GM21737 (cell line): Measurements from ENCODE around the gene THAP3.
"Not testable (repeated sequence)": the region's sequence is repeated elsewhere in the genome, so short reads cannot be mapped to it uniquely, and the experiment has no call there.

Experiments used
- ATAC-seq: cut with Tn5 transposase; IDR thresholded peaks from one replicate; pipeline ENCODE4 v1.9.1; 2021; ENCODE audit warnings: mild to moderate bottlenecking, moderate library complexity; ENCODE audit not compliant: unreplicated experiment

The THAP3 gene

GRCh38 chr1:6632588-6633514 is 8.2 kb downstream of the THAP3 start:
- no peak for ATAC-seq

GRCh38 chr1:6634371-6635052 is 9.8 kb downstream of the THAP3 start:
- no peak for ATAC-seq

- ATAC-seq, result no peak
These were observed 10.7 kb downstream of the THAP3 start for GRCh38 chr1:6635161-6635909.

- no peak for ATAC-seq
These were observed 11.5 kb downstream of the THAP3 start for GRCh38 chr1:6635910-6636760.

- ATAC-seq, result not testable (repeated sequence)
These were observed 12.1 kb downstream of the THAP3 start for GRCh38 chr1:6636778-6637177.

GRCh38 chr1:6637770-6638169 is 13.1 kb downstream of the THAP3 start:
- ATAC-seq, result no peak

GRCh38 chr1:6638226-6638625 is 13.6 kb downstream of the THAP3 start:
- ATAC-seq, result no peak

- ATAC-seq, result not testable (repeated sequence)
These were observed 16.2 kb downstream of the THAP3 start for GRCh38 chr1:6640867-6641266.

GRCh38 chr1:6645018-6645417 is 20.4 kb downstream of the THAP3 start:
- ATAC-seq, result no peak

GRCh38 chr1:6646499-6647148 is 22.0 kb downstream of the THAP3 start:
- ATAC-seq, result no peak

- no peak for ATAC-seq
These were observed 23.9 kb downstream of the THAP3 start for GRCh38 chr1:6648556-6648955.

GRCh38 chr1:6651909-6652308 is 27.2 kb downstream of the THAP3 start:
- no peak for ATAC-seq

GRCh38 chr1:6652986-6653385 is 28.3 kb downstream of the THAP3 start:
- no peak for ATAC-seq

- no peak for ATAC-seq
These were observed 29.0 kb downstream of the THAP3 start for GRCh38 chr1:6653436-6654290.

GRCh38 chr1:6657138-6657537 is 32.5 kb downstream of the THAP3 start:
- ATAC-seq, result no peak

- no peak for ATAC-seq
These were observed 33.8 kb downstream of the THAP3 start for GRCh38 chr1:6658359-6659060.

- ATAC-seq, result no peak
These were observed 35.9 kb downstream of the THAP3 start for GRCh38 chr1:6660415-6661049.

GRCh38 chr1:6662468-6662867 is 37.8 kb downstream of the THAP3 start:
- not testable (repeated sequence) for ATAC-seq
